NCI-H524 (cell line): ENCODE measurements around the gene ANKRD24.
"Not testable (repeated sequence)": the region's sequence is repeated elsewhere in the genome, so short reads cannot be mapped to it uniquely, and the experiment has no call there.

Source experiments
- DNase-seq, 2 experiments: peaks; one replicate each; lab custom pipeline; 2025; lab: John Stamatoyannopoulos, UW

Gene ANKRD24

GRCh38 chr19:4197625-4198466 lies 15.4 kb downstream of the ANKRD24 start:
- DNase-seq, result peak in 1 of 2 experiments; percentile 29

- DNase-seq, result no peak
Observed at GRCh38 chr19:4198467-4199126, 16.1 kb downstream of the ANKRD24 start.

- DNase-seq, result peak in 1 of 2 experiments; percentile 42
Observed at GRCh38 chr19:4199699-4200293, 17.3 kb downstream of the ANKRD24 start.

- DNase-seq, result no peak
Observed at GRCh38 chr19:4200940-4201542, 18.6 kb downstream of the ANKRD24 start.

- DNase-seq, result no peak
Observed at GRCh38 chr19:4201798-4202197, 19.3 kb downstream of the ANKRD24 start.

GRCh38 chr19:4206818-4207484 lies 24.5 kb downstream of the ANKRD24 start:
- DNase-seq, result no peak

- no peak for DNase-seq
Observed at GRCh38 chr19:4208385-4209094, 26.1 kb downstream of the ANKRD24 start.

GRCh38 chr19:4210166-4210731 lies 27.8 kb downstream of the ANKRD24 start:
- DNase-seq, result no peak

GRCh38 chr19:4213116-4213515 lies 30.6 kb downstream of the ANKRD24 start:
- no peak for DNase-seq

- DNase-seq, result no peak
Observed at GRCh38 chr19:4215807-4216206, 33.3 kb downstream of the ANKRD24 start.

GRCh38 chr19:4216846-4217245 lies 34.4 kb downstream of the ANKRD24 start:
- DNase-seq, result no peak

GRCh38 chr19:4217429-4218264 lies 35.2 kb downstream of the ANKRD24 start:
- no peak for DNase-seq

- DNase-seq, result not testable (repeated sequence)
Observed at GRCh38 chr19:4218523-4218922, 36.0 kb downstream of the ANKRD24 start.

GRCh38 chr19:4220188-4220587 lies 37.7 kb downstream of the ANKRD24 start:
- DNase-seq, result no peak

GRCh38 chr19:4224470-4224869 lies 42.0 kb downstream of the ANKRD24 start:
- no peak for DNase-seq

GRCh38 chr19:4225885-4226284 lies 43.4 kb downstream of the ANKRD24 start:
- no peak for DNase-seq

GRCh38 chr19:4227771-4228170 lies 45.3 kb downstream of the ANKRD24 start:
- DNase-seq, result no peak

- no peak for DNase-seq
Observed at GRCh38 chr19:4228765-4229178, 46.3 kb downstream of the ANKRD24 start.

- DNase-seq, result no peak
Observed at GRCh38 chr19:4229179-4229931, 46.9 kb downstream of the ANKRD24 start, which contains the start of gene EBI3. EBI3 (plus strand) TSS chr19:4229523; CDS start chr19:4229551, 28 bp downstream.
